Measurements from ENCODE around the gene C1QTNF12. TPM values are rescaled to one million over a fixed set of nuclear protein-coding genes. Genes with fewer than 3 reads are reported as not detected.
A peak's percentile ranks its signal among the peaks of the same experiment; 100 is the strongest.

C1QTNF12 gene
- polyA plus RNA-seq, 1 of the 3 experiments (the other 2 are of a cell fraction): 0.59 TPM

- H3F3A ChIP-seq (replicated peaks; ENCODE audit: insufficient read depth): no peaks in the 10 kb centered on the region
- H3K27me3 ChIP-seq (ENCODE audit: insufficient read depth): no peaks in the 10 kb centered on the region
- peaks cover 42% of the 10 kb centered on the region for H4K20me1 ChIP-seq (ENCODE audit: insufficient read depth)
- ChIA-PET POLR2A (interaction anchor here (1.0 to 1.4 kb wide), 5 partner anchors 10 to 117 kb away, joined by 3 to 4 read pairs (median 3); no protein-coding TSS in a partner anchor), CTCF (interaction anchor here (0.6 to 1.8 kb wide), 5 partner anchors 16 to 151 kb away, joined by 3 to 10 read pairs (median 3); no protein-coding TSS in a partner anchor)
- peak; percentile 100 for DNase-seq
- H3K27ac ChIP-seq (ENCODE audit: low read depth in 2 of 2, low read length in 1 of 2): peak within 1 kb of the TSS; percentile 47 to 68; a peak in 3 of 4 replicates
- H2AFZ ChIP-seq (ENCODE audit: low read depth): peak within 1 kb of the TSS; percentile 72
- peaks cover 0 to 4% of the 10 kb centered on the region in 2 experiments for H3K36me3 ChIP-seq (replicated peaks in 1 of 2; ENCODE audit: control insufficient read depth in 1 of 2, insufficient read depth in 2 of 2, low read length in 1 of 2)
- WGBS (ENCODE audit: low lambda C conversion rate): 0% methylated on average over 7 of the region's 105 CpGs
- no peaks in the 10 kb centered on the region for H3K9me3 ChIP-seq
- H3K4me3 ChIP-seq (ENCODE audit: low read depth in 2 of 2, low read length in 1 of 2): peak within 1 kb of the TSS; percentile 76 to 84
- H3K9me2 ChIP-seq: no peaks in the 10 kb centered on the region
- peaks cover 0 to 28% of the 10 kb centered on the region in 2 experiments; a peak in 1 of 4 replicates for H3K4me1 ChIP-seq (ENCODE audit: control insufficient read depth in 1 of 2, insufficient read depth in 2 of 2, low read depth in 1 of 2, low read length in 1 of 2)
- H3K9ac ChIP-seq: peak within 1 kb of the TSS; percentile 83
- peak within 1 kb of the TSS; percentile 96 for H3K4me2 ChIP-seq
- peaks cover 44% of the 10 kb centered on the region for H3K79me2 ChIP-seq (ENCODE audit: insufficient read depth)
- peak; percentile 60; the same call in 1 of the 2 replicates for TF ChIP-seq ELF1 (IDR thresholded peaks at IDR 0.05)
- TF ChIP-seq CHD2 (IDR thresholded peaks at IDR 0.05; ENCODE audit: low read length, partially characterized antibody): peak; percentile 94
- TF ChIP-seq PBX3 (IDR thresholded peaks at IDR 0.05): no peak
- 0 out of 2 replicates have a peak, but pooled peaks have one; percentile 14 for TF ChIP-seq ZBTB33 (IDR thresholded peaks at IDR 0.05; ENCODE audit: borderline replicate concordance, low read depth)
- no peak for TF ChIP-seq RAD21 (IDR thresholded peaks at IDR 0.05; ENCODE audit: low read length)
- 0 out of 2 replicates have a peak, but pooled peaks have one; percentile 16 for TF ChIP-seq REST (IDR thresholded peaks at IDR 0.05; ENCODE audit: low read depth, low read length)
- no peak for TF ChIP-seq RFX5 (IDR thresholded peaks at IDR 0.05; ENCODE audit: low read length)
- TF ChIP-seq CTCF (IDR thresholded peaks at IDR 0.05): no peak
- TF ChIP-seq MAX (IDR thresholded peaks at IDR 0.05; ENCODE audit: low read depth): peak; percentile 76
- peak; percentile 58; the same call in 1 of the 2 replicates for TF ChIP-seq NRF1 (IDR thresholded peaks at IDR 0.05; ENCODE audit: low read depth, low read length)
- no peak for TF ChIP-seq EP300 (IDR thresholded peaks at IDR 0.05; ENCODE audit: borderline replicate concordance in 1 of 2, low read depth in 1 of 2, low read length in 1 of 2)
- TF ChIP-seq YY1 (IDR thresholded peaks at IDR 0.05; ENCODE audit: low read depth): peak; percentile 93
- TF ChIP-seq IRF3 (IDR thresholded peaks at IDR 0.05; ENCODE audit: low read depth, low read length): no peak
- peak; percentile 58; the same call in 1 of the 2 replicates for TF ChIP-seq SIN3A (IDR thresholded peaks at IDR 0.05; ENCODE audit: borderline replicate concordance, low read depth, low read length)
- no peak for TF ChIP-seq RCOR1 (IDR thresholded peaks at IDR 0.05; ENCODE audit: low read length)
- peak; percentile 89 for TF ChIP-seq GABPA (IDR thresholded peaks at IDR 0.05; ENCODE audit: low read depth)
- TF ChIP-seq TCF12 (IDR thresholded peaks at IDR 0.05): no peak; the same call in 1 of the 2 replicates
- TF ChIP-seq POLR2AphosphoS5 (IDR thresholded peaks at IDR 0.05; ENCODE audit: low read depth, low read length): peak; percentile 54; the same call in 1 of the 2 replicates
- no peak for TF ChIP-seq FOSL2 (IDR thresholded peaks at IDR 0.05; ENCODE audit: borderline replicate concordance, low read depth)
- peak; percentile 71; the same call in 1 of the 2 replicates for TF ChIP-seq TAF1 (IDR thresholded peaks at IDR 0.05; ENCODE audit: borderline replicate concordance, low read depth, low read length)
Measured at GRCh38 chr1:1273512-1274298, 27.2 kb upstream of the C1QTNF12 start, which contains the start of gene UBE2J2. Gene UBE2J2, minus strand, starts transcription at chr1:1273854. Its CDS starts 5,862 bp downstream, at chr1:1267992.

Data from SK-N-SH (cell line).